ENCODE results near the gene QSOX2. TPM values are rescaled to one million over a fixed set of nuclear protein-coding genes. Genes with fewer than 3 reads are reported as not detected.

QSOX2 gene
- total RNA-seq, 2 experiments from 2014 or later: 50.0 to 57.5 TPM

DNA sequence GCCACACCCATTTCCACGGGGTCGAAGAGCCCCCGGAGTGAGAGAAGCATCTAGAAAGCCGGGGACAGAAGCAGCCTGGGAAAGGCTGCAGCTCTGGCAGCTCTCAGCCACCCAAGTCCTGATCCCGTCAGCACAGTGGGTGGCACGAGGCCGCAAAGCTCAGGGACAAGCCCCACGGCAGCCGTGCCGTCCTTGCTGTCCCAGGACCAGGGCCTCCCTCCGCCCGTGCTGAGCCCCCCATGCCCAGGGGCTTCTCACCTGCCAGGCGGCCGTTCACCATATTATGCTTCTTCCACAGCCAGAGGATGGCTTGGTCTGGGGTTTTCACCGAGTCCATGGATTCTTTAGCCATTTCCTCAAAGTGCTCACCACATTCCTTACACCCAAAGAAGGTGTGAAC lies 34.6 kb downstream of the QSOX2 start:
- H3K27ac ChIP-seq (ENCODE audit: low read depth, low read length, poor library complexity, severe bottlenecking): no peak overlapping the region
- H3K4me3 ChIP-seq (ENCODE audit: low read depth, low read length, poor library complexity, severe bottlenecking): no peak overlapping the region
- no peak overlapping the region for H3K4me2 ChIP-seq (ENCODE audit: low read length)
- intact Hi-C loops (cut with micrococcal nuclease; ENCODE audit: unreplicated experiment): no loop called here
- H3K79me2 ChIP-seq (ENCODE audit: insufficient read depth, low read depth, low read length): no peaks in the 10 kb centered on the region
- no peak overlapping the region for H2AFZ ChIP-seq (ENCODE audit: low read length)
- H3K4me1 ChIP-seq (ENCODE audit: insufficient read depth, low read length, poor library complexity, severe bottlenecking): peaks cover 19% of the 10 kb centered on the region
- no TSS peak for BruUV-seq (replicated peaks)
- ChIA-PET CTCF (ENCODE audit: unreplicated experiment) (no interaction called here), POLR2A (no interaction called here)
- TF ChIP-seq EZH2phosphoT487 (IDR thresholded peaks at IDR 0.05; ENCODE audit: borderline replicate concordance, low read depth, low read length): no peak
- TF ChIP-seq, protein P1, sequence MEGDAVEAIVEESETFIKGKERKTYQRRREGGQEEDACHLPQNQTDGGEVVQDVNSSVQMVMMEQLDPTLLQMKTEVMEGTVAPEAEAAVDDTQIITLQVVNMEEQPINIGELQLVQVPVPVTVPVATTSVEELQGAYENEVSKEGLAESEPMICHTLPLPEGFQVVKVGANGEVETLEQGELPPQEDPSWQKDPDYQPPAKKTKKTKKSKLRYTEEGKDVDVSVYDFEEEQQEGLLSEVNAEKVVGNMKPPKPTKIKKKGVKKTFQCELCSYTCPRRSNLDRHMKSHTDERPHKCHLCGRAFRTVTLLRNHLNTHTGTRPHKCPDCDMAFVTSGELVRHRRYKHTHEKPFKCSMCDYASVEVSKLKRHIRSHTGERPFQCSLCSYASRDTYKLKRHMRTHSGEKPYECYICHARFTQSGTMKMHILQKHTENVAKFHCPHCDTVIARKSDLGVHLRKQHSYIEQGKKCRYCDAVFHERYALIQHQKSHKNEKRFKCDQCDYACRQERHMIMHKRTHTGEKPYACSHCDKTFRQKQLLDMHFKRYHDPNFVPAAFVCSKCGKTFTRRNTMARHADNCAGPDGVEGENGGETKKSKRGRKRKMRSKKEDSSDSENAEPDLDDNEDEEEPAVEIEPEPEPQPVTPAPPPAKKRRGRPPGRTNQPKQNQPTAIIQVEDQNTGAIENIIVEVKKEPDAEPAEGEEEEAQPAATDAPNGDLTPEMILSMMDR (conservative IDR thresholded peaks at IDR 0.05; ENCODE audit: low read length): no peak
- DNase-seq (ENCODE audit: low spot score): no peak
- no peaks in the 10 kb centered on the region for H3K9me3 ChIP-seq (ENCODE audit: low read length)
- peaks cover 1% of the 10 kb centered on the region; the same call in 1 of the 2 replicates for H4K20me1 ChIP-seq (ENCODE audit: insufficient read depth, low read length)
- no peaks in the 10 kb centered on the region for H3K9me2 ChIP-seq (ENCODE audit: insufficient read depth, low read length)
- peaks cover 81% of the 10 kb centered on the region for H3K36me3 ChIP-seq (ENCODE audit: insufficient read depth, low read length)

DNA sequence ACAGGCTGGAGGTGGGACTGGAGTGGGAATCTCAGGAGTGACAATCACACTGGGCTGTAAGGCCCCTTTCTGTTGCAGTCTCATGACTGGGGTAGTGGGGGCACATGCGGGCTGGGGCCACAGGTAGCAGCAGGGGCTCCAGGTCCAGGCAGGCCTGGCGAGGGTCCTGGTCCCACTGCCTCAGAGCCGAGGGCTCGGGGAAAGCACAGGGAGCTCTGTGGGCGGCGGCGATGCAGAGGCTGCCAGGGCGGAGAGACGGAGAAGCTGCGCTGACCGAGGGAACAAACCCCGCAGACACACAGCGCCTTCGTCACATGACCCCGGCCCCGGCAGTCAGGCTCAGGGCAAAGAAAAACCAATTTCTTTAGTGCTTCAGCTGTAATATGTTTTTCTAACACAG lies 35.3 kb downstream of the QSOX2 start:
- BruUV-seq (replicated peaks): no TSS peak
- Histone ChIP-seq H2AFZ (ENCODE audit: low read length) (no peak overlapping the region), H3K27ac (ENCODE audit: low read depth, low read length, poor library complexity, severe bottlenecking) (no peak overlapping the region), H3K36me3 (ENCODE audit: insufficient read depth, low read length) (peaks cover 80% of the 10 kb centered on the region), H3K4me2 (ENCODE audit: low read length) (no peak overlapping the region), H3K4me3 (ENCODE audit: low read depth, low read length, poor library complexity, severe bottlenecking) (no peak overlapping the region), H4K20me1 (ENCODE audit: insufficient read depth, low read length) (peaks cover 4% of the 10 kb centered on the region; the same call in 1 of the 2 replicates), H3K79me2 (ENCODE audit: insufficient read depth, low read depth, low read length) (no peaks in the 10 kb centered on the region), H3K4me1 (ENCODE audit: insufficient read depth, low read length, poor library complexity, severe bottlenecking) (peaks cover 15% of the 10 kb centered on the region), H3K9me3 (ENCODE audit: low read length) (no peaks in the 10 kb centered on the region), H3K9me2 (ENCODE audit: insufficient read depth, low read length) (no peaks in the 10 kb centered on the region)
- intact Hi-C loops (cut with micrococcal nuclease; ENCODE audit: unreplicated experiment): no loop called here
- ChIA-PET CTCF (ENCODE audit: unreplicated experiment) (no interaction called here), POLR2A (no interaction called here)
- no peak for TF ChIP-seq EZH2phosphoT487 (IDR thresholded peaks at IDR 0.05; ENCODE audit: borderline replicate concordance, low read depth, low read length)
- TF ChIP-seq, protein P1 (conservative IDR thresholded peaks at IDR 0.05; ENCODE audit: low read length): no peak
- no peak for DNase-seq (ENCODE audit: low spot score)

- no peak for DNase-seq (ENCODE audit: low spot score)
- intact Hi-C loops (cut with micrococcal nuclease; ENCODE audit: unreplicated experiment): no loop called here
- BruUV-seq (replicated peaks): no TSS peak
- peaks cover 75% of the 10 kb centered on the region for H3K36me3 ChIP-seq (ENCODE audit: insufficient read depth, low read length)
- TF ChIP-seq EZH2phosphoT487 (IDR thresholded peaks at IDR 0.05; ENCODE audit: borderline replicate concordance, low read depth, low read length): no peak
- TF ChIP-seq, protein P1 (conservative IDR thresholded peaks at IDR 0.05; ENCODE audit: low read length): no peak
- POLR2A ChIA-PET: no interaction called here
- H3K4me3 ChIP-seq (ENCODE audit: low read depth, low read length, poor library complexity, severe bottlenecking): no peak overlapping the region
- H3K9me3 ChIP-seq (ENCODE audit: low read length): no peaks in the 10 kb centered on the region
- H3K4me1 ChIP-seq (ENCODE audit: insufficient read depth, low read length, poor library complexity, severe bottlenecking): peaks cover 14% of the 10 kb centered on the region
- no peaks in the 10 kb centered on the region for H3K79me2 ChIP-seq (ENCODE audit: insufficient read depth, low read depth, low read length)
- H3K4me2 ChIP-seq (ENCODE audit: low read length): no peak overlapping the region
- no peak overlapping the region for H2AFZ ChIP-seq (ENCODE audit: low read length)
- no peaks in the 10 kb centered on the region for H3K9me2 ChIP-seq (ENCODE audit: insufficient read depth, low read length)
- CTCF ChIA-PET (ENCODE audit: unreplicated experiment): no interaction called here
- peaks cover 4% of the 10 kb centered on the region; the same call in 1 of the 2 replicates for H4K20me1 ChIP-seq (ENCODE audit: insufficient read depth, low read length)
- H3K27ac ChIP-seq (ENCODE audit: low read depth, low read length, poor library complexity, severe bottlenecking): no peak overlapping the region
These were observed 35.8 kb downstream of the QSOX2 start for GRCh38 chr9:136209786-136210185.
